Spleen (tissue), 7 donors: ENCODE measurements around the gene ALG12.

Experiments
- POLR2A ChIP-seq, 3 donors: fragments of 450-650 bp; IDR thresholded peaks; one replicate each; pipeline ENCODE4 v1.5.1; 2017; ENCODE audit warnings: antibody characterized with exemption in 3 of 3, mild to moderate bottlenecking in 1 of 3
- TF ChIP-seq, protein P1 (sequence below), 11 experiments: fragments of 200-600 bp in 7 of 11; fragments of 450-650 bp in 4 of 11; sonication (generic) in 4 of 11; IDR thresholded peaks in 8 of 11; conservative IDR thresholded peaks in 3 of 11; 1 replicate in 7 of 11; 2 replicates in 4 of 11; pipeline versions ENCODE4 v1.4.0 to v1.8.0; 2016 to 2021; ENCODE audit warnings: antibody characterized with exemption in 11 of 11, inconsistent platforms in 4 of 11, mild to moderate bottlenecking in 1 of 11
- donor health status: DM: no; HTN: no; CAD: no; lungs with moderate emphysema.
- donor health status: DM: no; HTN: no; CAD: no.
- donor health status: DM: no; HTN: no; CAD: no.

DNA sequence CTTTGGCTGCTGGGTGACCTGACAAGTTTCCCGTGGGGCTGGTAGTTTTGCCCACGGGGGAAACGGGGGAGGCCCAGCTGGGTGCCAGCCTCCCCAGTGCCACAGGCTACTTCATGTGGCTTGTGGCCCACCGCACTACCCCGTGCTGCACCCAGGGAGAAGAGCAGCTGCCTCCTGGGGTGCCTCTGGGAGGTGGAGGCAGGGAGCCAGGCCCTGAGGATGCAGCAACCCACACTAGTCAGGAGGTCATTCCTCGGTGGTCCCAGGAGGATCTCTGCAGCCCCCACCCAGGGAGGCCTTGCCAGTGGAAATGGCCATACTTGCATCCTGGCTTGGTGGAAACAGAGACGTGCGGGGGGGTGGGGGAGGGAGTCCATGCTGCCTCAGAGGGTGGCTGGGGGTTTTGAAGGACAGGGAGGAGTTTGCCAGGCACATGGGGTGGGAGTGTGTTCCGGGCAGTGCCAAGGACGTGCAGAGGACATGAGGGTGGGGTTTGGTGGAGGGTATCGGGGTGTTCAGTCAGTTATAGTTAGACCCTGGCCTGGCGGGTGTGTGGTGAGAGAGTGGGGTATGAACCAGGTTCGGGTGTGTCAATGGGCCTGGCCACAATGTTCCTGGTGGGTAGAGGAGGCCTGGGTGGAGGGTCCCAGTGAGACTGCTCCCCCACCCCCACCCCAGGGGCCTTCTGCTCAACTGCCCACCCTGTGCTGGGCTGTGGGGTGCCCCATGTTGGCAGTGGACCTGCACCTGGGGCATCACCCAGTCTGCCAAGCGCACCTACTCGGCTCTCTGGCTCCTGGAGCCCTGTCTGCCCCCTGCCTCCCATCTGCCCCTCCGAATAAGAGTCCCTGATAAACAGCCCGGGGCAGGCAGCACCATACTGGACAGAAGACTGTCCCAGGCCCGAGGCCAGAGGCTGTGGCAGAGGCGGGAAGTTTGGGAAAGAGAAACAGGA lies 46.2 kb upstream of the ALG12 start:
- TF ChIP-seq, protein P1, sequence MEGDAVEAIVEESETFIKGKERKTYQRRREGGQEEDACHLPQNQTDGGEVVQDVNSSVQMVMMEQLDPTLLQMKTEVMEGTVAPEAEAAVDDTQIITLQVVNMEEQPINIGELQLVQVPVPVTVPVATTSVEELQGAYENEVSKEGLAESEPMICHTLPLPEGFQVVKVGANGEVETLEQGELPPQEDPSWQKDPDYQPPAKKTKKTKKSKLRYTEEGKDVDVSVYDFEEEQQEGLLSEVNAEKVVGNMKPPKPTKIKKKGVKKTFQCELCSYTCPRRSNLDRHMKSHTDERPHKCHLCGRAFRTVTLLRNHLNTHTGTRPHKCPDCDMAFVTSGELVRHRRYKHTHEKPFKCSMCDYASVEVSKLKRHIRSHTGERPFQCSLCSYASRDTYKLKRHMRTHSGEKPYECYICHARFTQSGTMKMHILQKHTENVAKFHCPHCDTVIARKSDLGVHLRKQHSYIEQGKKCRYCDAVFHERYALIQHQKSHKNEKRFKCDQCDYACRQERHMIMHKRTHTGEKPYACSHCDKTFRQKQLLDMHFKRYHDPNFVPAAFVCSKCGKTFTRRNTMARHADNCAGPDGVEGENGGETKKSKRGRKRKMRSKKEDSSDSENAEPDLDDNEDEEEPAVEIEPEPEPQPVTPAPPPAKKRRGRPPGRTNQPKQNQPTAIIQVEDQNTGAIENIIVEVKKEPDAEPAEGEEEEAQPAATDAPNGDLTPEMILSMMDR (IDR thresholded peaks at IDR 0.05 in 8 of 11, conservative IDR thresholded peaks at IDR 0.05 in 3 of 11), result no peak
- TF ChIP-seq POLR2A (IDR thresholded peaks at IDR 0.05), result no peak
